ENCODE data around the gene CDC37. TPM values are rescaled to one million over a fixed set of nuclear protein-coding genes. Genes with fewer than 3 reads are reported as not detected.

The CDC37 gene
- total RNA-seq: 100 to 1,000 TPM; 127 to 260 (median 155) TPM

GRCh38 chr19:10403137-10404021 lies at the start of gene CDC37:
Gene CDC37 (minus strand): TSS chr19:10403542. CDS start chr19:10403479, 63 bp downstream.
- Histone ChIP-seq H3K36me3 (peaks cover 0 to 5% (median 0%) of the 10 kb centered on the region in 3 donors), H3K27me3 (peaks cover 0 to 35% of the 10 kb centered on the region in 2 donors), H3K4me1 (peaks cover 0 to 48% (median 29%) of the 10 kb centered on the region in 4 donors), H3K27ac (peak within 1 kb of the TSS in 3 of 4 donors; percentile 73 to 87 (median 74)), H3K9me3 (no peaks in the 10 kb centered on the region), H3K4me3 (peak within 1 kb of the TSS; percentile 62 to 85 (median 74))
- TF ChIP-seq EP300 (IDR thresholded peaks at IDR 0.05) (peak; percentile 88 to 94), CTCF (IDR thresholded peaks at IDR 0.05) (no peak), POLR2A (IDR thresholded peaks at IDR 0.05) (peak; percentile 12 to 72)
- peak; percentile 95 to 96 for DNase-seq (ENCODE audit: low spot score in 2 of 2)
- 0% methylated on average over 44 to 45 of the region's 69 CpGs for WGBS, 2 donors

GRCh38 chr19:10450853-10451609 lies 47.7 kb upstream of the CDC37 start:
- peaks cover 0 to 12% (median 0%) of the 10 kb centered on the region in 3 donors for H3K36me3 ChIP-seq
- H3K9me3 ChIP-seq: no peaks in the 10 kb centered on the region
- H3K27ac ChIP-seq: no peak overlapping the region
- TF ChIP-seq POLR2A (IDR thresholded peaks at IDR 0.05) (no peak), CTCF (IDR thresholded peaks at IDR 0.05) (no peak), EP300 (IDR thresholded peaks at IDR 0.05) (no peak)
- peaks cover 0 to 22% of the 10 kb centered on the region in 2 donors for H3K27me3 ChIP-seq
- 66 to 80% methylated on average over 23 to 25 of the region's 25 CpGs for WGBS, 2 donors
- no peak for DNase-seq (ENCODE audit: low spot score in 2 of 2)
- peaks cover 0 to 5% (median 0%) of the 10 kb centered on the region in 4 donors for H3K4me1 ChIP-seq
- no peak overlapping the region for H3K4me3 ChIP-seq

GRCh38 chr19:10450191-10450852 lies 47.0 kb upstream of the CDC37 start:
- Histone ChIP-seq H3K4me1 (peaks cover 0 to 5% (median 0%) of the 10 kb centered on the region in 4 donors), H3K27ac (no peak overlapping the region), H3K36me3 (peaks cover 0 to 12% (median 0%) of the 10 kb centered on the region in 3 donors), H3K9me3 (no peaks in the 10 kb centered on the region), H3K27me3 (peaks cover 0 to 22% of the 10 kb centered on the region in 2 donors), H3K4me3 (no peak overlapping the region)
- TF ChIP-seq POLR2A (IDR thresholded peaks at IDR 0.05) (no peak), CTCF (IDR thresholded peaks at IDR 0.05) (no peak), EP300 (IDR thresholded peaks at IDR 0.05) (no peak)
- WGBS, 2 donors: 86 to 95% methylated on average over 14 of the region's 14 CpGs
- DNase-seq (ENCODE audit: low spot score in 2 of 2): no peak

- H3K9me3 ChIP-seq: no peaks in the 10 kb centered on the region
- TF ChIP-seq POLR2A (IDR thresholded peaks at IDR 0.05) (no peak), EP300 (IDR thresholded peaks at IDR 0.05) (no peak), CTCF (IDR thresholded peaks at IDR 0.05) (no peak)
- peaks cover 0 to 12% (median 0%) of the 10 kb centered on the region in 3 donors for H3K36me3 ChIP-seq
- H3K4me3 ChIP-seq: no peak overlapping the region
- WGBS, 2 donors: 87 to 90% methylated on average over 7 of the region's 7 CpGs
- H3K27ac ChIP-seq: no peak overlapping the region
- DNase-seq (ENCODE audit: low spot score in 2 of 2): no peak
- peaks cover 0 to 5% (median 0%) of the 10 kb centered on the region in 4 donors for H3K4me1 ChIP-seq
- peaks cover 0 to 20% of the 10 kb centered on the region in 2 donors for H3K27me3 ChIP-seq
Observed at GRCh38 chr19:10449037-10449436, 45.7 kb upstream of the CDC37 start.

Measured in tibial nerve (tissue), 4 donors.